Measurements from ENCODE around the gene BPGM. TPM values are rescaled to one million over a fixed set of nuclear protein-coding genes. Genes with fewer than 3 reads are reported as not detected.
"Not testable (repeated sequence)": the region's sequence is repeated elsewhere in the genome, so short reads cannot be mapped to it uniquely, and the experiment has no call there.

The BPGM gene
- total and polyA plus RNA-seq, 7 donors: 10.1 to 55.7 (median 14.9) TPM

- Histone ChIP-seq H3K36me3 (ENCODE audit: insufficient read depth in 1 of 2, low read depth in 1 of 2) (peaks cover 2 to 24% of the 10 kb centered on the region in 2 donors), H3K9me3 (no peaks in the 10 kb centered on the region), H3K27me3 (ENCODE audit: insufficient read depth in 3 of 3, low read length in 2 of 3) (no peaks in the 10 kb centered on the region), H3K27ac (no peak overlapping the region), H3K4me3 (no peak overlapping the region), H3K4me1 (no peaks in the 10 kb centered on the region)
- TF ChIP-seq CTCF (IDR thresholded peaks at IDR 0.05): no peak
- intact Hi-C loops (cut with DNase I): loop anchor here in 1 of 2 donors (10.0 kb wide), 1 partner anchor 497 kb away; the partner anchor contains the start of gene CYREN
- no peak for ATAC-seq
- no peak for DNase-seq
- WGBS, 3 donors: 88 to 95% (median 88%) methylated on average over 2 of the region's 2 CpGs
These were observed 31.5 kb downstream of the BPGM start for GRCh38 chr7:134678115-134678514.

GRCh38 chr7:134679006-134679405 is 32.4 kb downstream of the BPGM start:
- Histone ChIP-seq H3K4me3 (no peak overlapping the region), H3K27me3 (ENCODE audit: insufficient read depth in 3 of 3, low read length in 2 of 3) (no peaks in the 10 kb centered on the region), H3K27ac (no peak overlapping the region), H3K4me1 (no peaks in the 10 kb centered on the region), H3K36me3 (ENCODE audit: insufficient read depth in 1 of 2, low read depth in 1 of 2) (peaks cover 2 to 24% of the 10 kb centered on the region in 2 donors), H3K9me3 (no peaks in the 10 kb centered on the region)
- WGBS, 3 donors: 92 to 97% (median 93%) methylated on average over 2 of the region's 2 CpGs
- intact Hi-C loops (cut with DNase I): loop anchor here in 1 of 2 donors (10.0 kb wide), 1 partner anchor 496 kb away; the partner anchor contains the start of gene CYREN
- no peak for DNase-seq
- TF ChIP-seq CTCF (IDR thresholded peaks at IDR 0.05): no peak
- no peak for ATAC-seq

DNA sequence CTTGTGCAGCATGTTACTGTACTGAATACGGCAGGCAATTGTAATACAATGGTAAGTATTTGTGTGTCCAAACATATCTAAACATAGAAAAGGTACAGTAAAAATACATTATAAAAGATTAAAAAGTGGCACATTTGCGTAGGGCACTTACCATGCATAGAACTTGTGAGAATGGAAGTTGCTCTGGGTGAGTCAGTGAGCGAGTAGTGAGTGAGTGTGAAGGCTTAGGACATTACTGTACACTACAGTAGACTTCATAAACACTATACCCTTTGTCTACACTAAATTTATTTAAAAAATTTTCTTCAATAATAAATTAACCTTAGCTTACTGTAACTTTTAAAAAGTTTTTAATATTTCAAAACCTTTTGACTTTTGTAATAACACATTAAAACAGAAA is 37.5 kb downstream of the BPGM start:
- 93 to 95% (median 94%) methylated on average over 3 of the region's 3 CpGs for WGBS, 3 donors
- Histone ChIP-seq H3K27me3 (ENCODE audit: insufficient read depth in 3 of 3, low read length in 2 of 3) (no peaks in the 10 kb centered on the region), H3K36me3 (ENCODE audit: insufficient read depth in 1 of 2, low read depth in 1 of 2) (peaks cover 0 to 16% of the 10 kb centered on the region in 2 donors), H3K27ac (no peak overlapping the region), H3K4me1 (no peaks in the 10 kb centered on the region), H3K9me3 (no peaks in the 10 kb centered on the region), H3K4me3 (no peak overlapping the region)
- no peak for DNase-seq
- no peak for ATAC-seq
- no peak for TF ChIP-seq CTCF (IDR thresholded peaks at IDR 0.05)
- intact Hi-C loops (cut with DNase I): no loop called here

GRCh38 chr7:134685250-134685649 is 38.6 kb downstream of the BPGM start:
- Histone ChIP-seq H3K36me3 (ENCODE audit: insufficient read depth in 1 of 2, low read depth in 1 of 2) (peaks cover 0 to 5% of the 10 kb centered on the region in 2 donors), H3K27ac (no peak overlapping the region), H3K27me3 (ENCODE audit: insufficient read depth in 3 of 3, low read length in 2 of 3) (no peaks in the 10 kb centered on the region), H3K4me3 (no peak overlapping the region), H3K4me1 (peaks cover 2% of the 10 kb centered on the region), H3K9me3 (no peaks in the 10 kb centered on the region)
- TF ChIP-seq CTCF (IDR thresholded peaks at IDR 0.05): no peak
- DNase-seq (no peak), ATAC-seq (no peak)
- 76 to 83% (median 76%) methylated on average over 2 of the region's 2 CpGs for WGBS, 3 donors
- intact Hi-C loops (cut with DNase I): no loop called here

- H3K9me3 ChIP-seq: no peaks in the 10 kb centered on the region
- peaks cover 3% of the 10 kb centered on the region for H3K4me1 ChIP-seq
- no peak overlapping the region for H3K27ac ChIP-seq
- no peak overlapping the region for H3K4me3 ChIP-seq
- H3K27me3 ChIP-seq (ENCODE audit: insufficient read depth in 3 of 3, low read length in 2 of 3): no peaks in the 10 kb centered on the region
- WGBS, 3 donors: 32 to 35% (median 35%) methylated on average over 6 of the region's 6 CpGs
- DNase-seq (no peak), ATAC-seq (no peak)
- peak; percentile 19 for TF ChIP-seq CTCF (IDR thresholded peaks at IDR 0.05)
- H3K36me3 ChIP-seq (ENCODE audit: insufficient read depth in 1 of 2, low read depth in 1 of 2): no peaks in the 10 kb centered on the region
- intact Hi-C loops (cut with DNase I): no loop called here
These were observed 40.1 kb downstream of the BPGM start for GRCh38 chr7:134686786-134687185.

GRCh38 chr7:134689550-134689949 is 42.9 kb downstream of the BPGM start:
- H3K4me3 ChIP-seq: peak overlapping the region; percentile 49
- DNase-seq; H3K9me3 ChIP-seq; H3K36me3 ChIP-seq (ENCODE audit: insufficient read depth in 1 of 2, low read depth in 1 of 2); H3K4me1 ChIP-seq; intact Hi-C loops (cut with DNase I); H3K27ac ChIP-seq; ATAC-seq; H3K27me3 ChIP-seq (ENCODE audit: insufficient read depth in 3 of 3, low read length in 2 of 3): not testable (repeated sequence)
- WGBS, 3 donors: 57 to 70% (median 60%) methylated on average over 5 of the region's 5 CpGs

Data from psoas muscle (tissue), 8 donors.